Measurements from ENCODE around the gene POLDIP2.
"Not testable (repeated sequence)": the region's sequence is repeated elsewhere in the genome, so short reads cannot be mapped to it uniquely, and the experiment has no call there.

Gene POLDIP2

GRCh38 chr17:28363776-28364650 lies 6.7 kb upstream of the POLDIP2 start:
- DNase-seq = no peak

- DNase-seq = no peak
Measured at GRCh38 chr17:28363186-28363585, 5.9 kb upstream of the POLDIP2 start.

GRCh38 chr17:28357901-28358197 lies 522 bp upstream of the POLDIP2 start:
- no peak for DNase-seq

- no peak for DNase-seq
Measured at GRCh38 chr17:28350271-28350670, 7.1 kb downstream of the POLDIP2 start.

- DNase-seq = no peak
Measured at GRCh38 chr17:28348979-28349378, 8.3 kb downstream of the POLDIP2 start.

- DNase-seq = no peak
Measured at GRCh38 chr17:28347261-28347891, 10.0 kb downstream of the POLDIP2 start.

GRCh38 chr17:28346746-28347246 lies 10.5 kb downstream of the POLDIP2 start:
- no peak for DNase-seq

GRCh38 chr17:28346199-28346580 lies 11.1 kb downstream of the POLDIP2 start:
- DNase-seq = no peak

GRCh38 chr17:28345419-28346198 lies 11.7 kb downstream of the POLDIP2 start:
- no peak for DNase-seq

GRCh38 chr17:28344435-28344901 lies 12.9 kb downstream of the POLDIP2 start:
- DNase-seq = no peak

GRCh38 chr17:28344011-28344410 lies 13.3 kb downstream of the POLDIP2 start:
- no peak for DNase-seq

- no peak for DNase-seq
Measured at GRCh38 chr17:28343491-28343932, 13.8 kb downstream of the POLDIP2 start.

GRCh38 chr17:28342313-28342712 lies 15.0 kb downstream of the POLDIP2 start:
- no peak for DNase-seq

GRCh38 chr17:28341516-28341915 lies 15.8 kb downstream of the POLDIP2 start:
- no peak for DNase-seq

- DNase-seq = no peak
Measured at GRCh38 chr17:28340374-28340773, 17.0 kb downstream of the POLDIP2 start.

GRCh38 chr17:28339431-28339830 lies 17.9 kb downstream of the POLDIP2 start:
- no peak for DNase-seq

GRCh38 chr17:28338769-28339212 lies 18.5 kb downstream of the POLDIP2 start:
- not testable (repeated sequence) for DNase-seq

- DNase-seq = no peak
Measured at GRCh38 chr17:28338056-28338768, 19.1 kb downstream of the POLDIP2 start.

- DNase-seq = peak in 1 of 2 experiments; percentile 43
Measured at GRCh38 chr17:28335959-28336871, 21.1 kb downstream of the POLDIP2 start.

GRCh38 chr17:28335201-28335958 lies 21.9 kb downstream of the POLDIP2 start, which contains the start of the genes IFT20 and TNFAIP1:
TSS of gene IFT20 (minus strand) at chr17:28335472. CDS start at chr17:28331985, 3,487 bp downstream.
TSS of gene TNFAIP1 (plus strand) at chr17:28335761. CDS start at chr17:28339522, 3,761 bp downstream.
- DNase-seq = peak; percentile 96 to 97

Measured in activated T-cell treated with anti-CD3 and anti-CD28 coated beads, Interleukin-2, amount 50 U/mL, for 48 hours (primary cell).